SK-N-SH (cell line): Measurements from ENCODE around the gene HP1BP3. TPM values are rescaled to one million over a fixed set of nuclear protein-coding genes. Genes with fewer than 3 reads are reported as not detected.

Experiments
- CTCF ChIA-PET: fragments of 300-600, 350-600 bp; formaldehyde crosslinking; extraction: SDS; loops from one replicate; lab custom pipeline; 2021; lab: Yijun Ruan, JAX
- POLR2A ChIA-PET: fragments of 350-600 bp; sonication (Branson Sonifier 250); formaldehyde crosslinking; extraction: SDS; loops from one replicate; lab custom pipeline; 2020; ENCODE audit warnings: antibody characterized with exemption, inconsistent platforms; lab: Yijun Ruan, JAX
- DNase-seq: peaks from one replicate; pipeline ENCODE4 v3.0.0; 2012
- H2AFZ ChIP-seq: fragments of 200-600 bp; sonication (generic); 2 replicates; pipeline ENCODE4 v1.8.1; 2016; ENCODE audit warnings: antibody characterized with exemption, mild to moderate bottlenecking, low read depth
- H3F3A ChIP-seq: fragments of 200-600 bp; sonication (generic); replicated peaks from 2 replicates; pipeline ENCODE3; 2016; ENCODE audit warnings: antibody characterized with exemption, mild to moderate bottlenecking; ENCODE audit not compliant: insufficient read depth
- H3K27ac ChIP-seq, 2 experiments: fragments of 200-500 bp in 1 of 2; fragments of 200-600 bp in 1 of 2; sonication (Bioruptor generic) in 1 of 2; sonication (generic), shearing (Covaris generic) in 1 of 2; 2 replicates each; pipeline versions ENCODE4 v1.5.1 to v1.6.1; 2014 to 2016; ENCODE audit warnings: low read depth in 2 of 2, inconsistent platforms in 1 of 2, low read length in 1 of 2, mild to moderate bottlenecking in 1 of 2, mixed read lengths in 1 of 2
- H3K27me3 ChIP-seq: fragments of 200-600 bp; sonication (generic), shearing (Covaris generic); 2 replicates; pipeline ENCODE4 v1.6.1; 2016; ENCODE audit warnings: mixed run types; ENCODE audit not compliant: insufficient read depth
- H3K36me3 ChIP-seq, 2 experiments: fragments of 200-500 bp in 1 of 2; fragments of 200-600 bp in 1 of 2; sonication (Bioruptor generic) in 1 of 2; sonication (generic) in 1 of 2; replicated peaks in 1 of 2; 2 replicates each; pipeline versions ENCODE3 to v1.5.1; 2014 to 2016; ENCODE audit warnings: low read length in 1 of 2, mild to moderate bottlenecking in 1 of 2; ENCODE audit not compliant: insufficient read depth in 2 of 2, control insufficient read depth in 1 of 2
- H3K4me1 ChIP-seq, 2 experiments: fragments of 200-500 bp in 1 of 2; fragments of 200-600 bp in 1 of 2; sonication (Bioruptor generic) in 1 of 2; sonication (generic), shearing (Covaris generic) in 1 of 2; 2 replicates each; pipeline versions ENCODE4 v1.5.1 to v1.6.1; 2014 to 2016; ENCODE audit warnings: low read depth in 1 of 2, low read length in 1 of 2, mixed run types in 1 of 2; ENCODE audit not compliant: insufficient read depth in 2 of 2, control insufficient read depth in 1 of 2
- H3K4me2 ChIP-seq: fragments of 200-600 bp; sonication (generic), shearing (Covaris generic); 2 replicates; pipeline ENCODE4 v1.6.1; 2017; ENCODE audit warnings: mixed run types
- H3K4me3 ChIP-seq, 2 experiments: fragments of 200-500 bp in 1 of 2; fragments of 200-600 bp in 1 of 2; sonication (Bioruptor generic) in 1 of 2; sonication (generic), shearing (Covaris generic) in 1 of 2; 2 replicates each; pipeline versions ENCODE4 v1.5.1 to v1.8.1; 2014 to 2016; ENCODE audit warnings: low read depth in 2 of 2, inconsistent platforms in 1 of 2, low read length in 1 of 2, mild to moderate bottlenecking in 1 of 2, mixed read lengths in 1 of 2, moderate library complexity in 1 of 2
- H3K79me2 ChIP-seq: fragments of 200-600 bp; sonication (generic); 2 replicates; pipeline ENCODE4 v1.8.1; 2017; ENCODE audit warnings: mild to moderate bottlenecking; ENCODE audit not compliant: insufficient read depth
- H3K9ac ChIP-seq: fragments of 200-600 bp; sonication (generic); 2 replicates; pipeline ENCODE4 v1.6.1; 2017; ENCODE audit warnings: mixed run types
- H3K9me2 ChIP-seq: fragments of 200-600 bp; sonication (generic); 2 replicates; pipeline ENCODE4 v1.6.1; 2017; ENCODE audit warnings: mixed run types
- H3K9me3 ChIP-seq: fragments of 200-600 bp; sonication (generic); 2 replicates; pipeline ENCODE4 v1.6.1; 2017; ENCODE audit warnings: mixed run types, mild to moderate bottlenecking, moderate library complexity
- H4K20me1 ChIP-seq: fragments of 200-600 bp; sonication (generic); 2 replicates; pipeline ENCODE4 v1.6.1; 2017; ENCODE audit warnings: mild to moderate bottlenecking, mixed run types; ENCODE audit not compliant: insufficient read depth
- CHD2 ChIP-seq: fragments of 150-350 bp; IDR thresholded peaks from 2 replicates; pipeline ENCODE4 v1.6.1; 2018; ENCODE audit warnings: low read length; ENCODE audit not compliant: partially characterized antibody
- EP300 ChIP-seq, 2 experiments: IDR thresholded peaks; 2 replicates each; pipeline versions ENCODE4 v1.4.0 to v1.6.1; 2012; ENCODE audit warnings: borderline replicate concordance in 1 of 2, low read depth in 1 of 2, low read length in 1 of 2
- FOXJ3 ChIP-seq: sonication (generic); formaldehyde crosslinking; IDR thresholded peaks from 2 replicates; pipeline ENCODE4 v1.5.1; 2020; ENCODE audit warnings: mild to moderate bottlenecking, missing genetic modification reagents
- GABPA ChIP-seq: IDR thresholded peaks from 2 replicates; pipeline ENCODE4 v1.4.0; 2012; ENCODE audit warnings: low read depth, mild to moderate bottlenecking
- GATA2 ChIP-seq: sonication (generic); formaldehyde crosslinking; IDR thresholded peaks from 2 replicates; pipeline ENCODE4 v1.5.0; 2020; ENCODE audit warnings: mild to moderate bottlenecking, missing genetic modification reagents
- JUND ChIP-seq: IDR thresholded peaks from 2 replicates; pipeline ENCODE4 v1.4.0; 2012
- NFIC ChIP-seq: IDR thresholded peaks from 2 replicates; pipeline ENCODE4 v1.4.0; 2012; ENCODE audit warnings: borderline replicate concordance
- NRF1 ChIP-seq: IDR thresholded peaks from 2 replicates; pipeline ENCODE4 v1.6.1; 2012; ENCODE audit warnings: low read depth, mild to moderate bottlenecking, low read length
- PBX3 ChIP-seq: IDR thresholded peaks from 2 replicates; pipeline ENCODE4; 2012
- POLR2AphosphoS5 ChIP-seq: IDR thresholded peaks from 2 replicates; pipeline ENCODE4 v1.6.1; 2012; ENCODE audit warnings: low read depth, low read length
- RAD21 ChIP-seq: IDR thresholded peaks from 2 replicates; pipeline ENCODE4 v1.6.1; 2012; ENCODE audit warnings: mild to moderate bottlenecking, low read length
- REST ChIP-seq: IDR thresholded peaks from 2 replicates; pipeline ENCODE4 v1.6.1; 2012; ENCODE audit warnings: mild to moderate bottlenecking, low read depth, low read length, moderate library complexity
- RXRA ChIP-seq: IDR thresholded peaks from 2 replicates; pipeline ENCODE4 v1.4.0; 2012; ENCODE audit warnings: low read depth, mild to moderate bottlenecking, borderline replicate concordance
- SMC3 ChIP-seq: IDR thresholded peaks from 2 replicates; pipeline ENCODE4 v1.6.1; 2012; ENCODE audit warnings: low read depth, low read length, improper control_type of control experiment
- TAF1 ChIP-seq: IDR thresholded peaks from 2 replicates; pipeline ENCODE4 v1.6.1; 2012; ENCODE audit warnings: low read depth, mild to moderate bottlenecking, low read length, moderate library complexity, borderline replicate concordance
- TCF12 ChIP-seq: IDR thresholded peaks from 2 replicates; pipeline ENCODE4 v1.4.0; 2012
- TEAD4 ChIP-seq: IDR thresholded peaks from 2 replicates; pipeline ENCODE4 v1.4.0; 2012; ENCODE audit warnings: mild to moderate bottlenecking, borderline replicate concordance; ENCODE audit not compliant: insufficient read depth
- ZBTB33 ChIP-seq: IDR thresholded peaks from 2 replicates; pipeline ENCODE4 v1.4.0; 2012; ENCODE audit warnings: low read depth, borderline replicate concordance
- WGBS: methylation state at CpG from one replicate; pipeline ENCODE4 v1.1.6; 2017; ENCODE audit warnings: low lambda C conversion rate; 5-methylcytosine and 5-hydroxymethylcytosine counted together
- polyA plus RNA-seq, 3 experiments: library from polyadenylated mRNA; depleted of rRNA; stranded (reverse); fragments of >200 nt; gene quantifications; 2 replicates each; pipeline ENCODE4 v1.2.3, GENCODE V29; 2012
- TF ChIP-seq, protein P1 (sequence below): fragments of 200-600 bp; sonication (generic); IDR thresholded peaks from 2 replicates; pipeline ENCODE4 v1.6.1; 2017; ENCODE audit warnings: antibody characterized with exemption, mild to moderate bottlenecking, moderate library complexity
- TF ChIP-seq, protein P2 (sequence below): fragments of 150-350 bp; IDR thresholded peaks from 2 replicates; pipeline ENCODE4 v1.6.1; 2017; ENCODE audit warnings: antibody characterized with exemption, low read length, low read depth, borderline replicate concordance

HP1BP3 gene
- polyA plus RNA-seq, 1 of the 3 experiments (the other 2 are of a cell fraction): 236 TPM

DNA sequence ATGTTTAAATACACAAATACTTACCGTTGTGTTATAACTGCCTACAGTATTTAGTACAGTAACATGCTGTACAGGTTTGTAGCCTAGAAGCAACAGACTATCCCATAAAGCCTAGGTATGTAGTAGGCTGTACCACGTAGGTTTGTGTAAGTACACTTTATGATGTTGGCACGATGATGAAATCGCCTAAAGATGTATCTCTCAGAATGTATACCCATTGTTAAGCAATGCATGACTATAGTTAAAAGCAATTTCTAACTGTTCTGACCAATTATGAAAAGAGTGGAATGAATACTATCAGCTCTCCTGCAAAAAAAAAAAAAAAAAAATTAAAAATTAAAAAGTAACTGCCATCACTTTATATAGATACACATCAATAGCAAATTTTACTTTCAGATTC is 11.4 kb downstream of the HP1BP3 start:
- H3K4me2 ChIP-seq: no peak overlapping the region
- 89% methylated on average over 4 of the region's 4 CpGs for WGBS
- H3K4me1 ChIP-seq: peaks cover 0 to 2% of the 10 kb centered on the region in 2 experiments; a peak in 2 of 4 replicates
- H3K36me3 ChIP-seq: peaks cover 80 to 94% of the 10 kb centered on the region in 2 experiments
- H4K20me1 ChIP-seq: peaks cover 60% of the 10 kb centered on the region
- ChIA-PET POLR2A (interaction anchor here (0.6 kb wide), 1 partner anchor 11 kb away, joined by 3 read pairs; no protein-coding TSS in a partner anchor), CTCF (interaction anchor here (1.4 kb wide), 1 partner anchor 419 kb away, joined by 3 read pairs; no protein-coding TSS in a partner anchor)
- no peak overlapping the region for H3K9ac ChIP-seq
- no peak overlapping the region for H3K4me3 ChIP-seq
- H2AFZ ChIP-seq: no peak overlapping the region
- TF ChIP-seq EP300 (IDR thresholded peaks at IDR 0.05; ENCODE audit: borderline replicate concordance in 1 of 2, low read depth in 1 of 2, low read length in 1 of 2) (no peak), GABPA (no peak), FOXJ3 (CRISPR knock-in tag) (no peak), POLR2AphosphoS5 (no peak), NRF1 (no peak), RXRA (no peak), RAD21 (no peak), JUND (no peak), PBX3 (no peak), CHD2 (no peak), SMC3 (no peak), REST (no peak), TEAD4 (no peak), TAF1 (no peak), GATA2 (CRISPR knock-in tag) (no peak), TCF12 (no peak), NFIC (no peak), ZBTB33 (no peak)
- TF ChIP-seq, protein P1, sequence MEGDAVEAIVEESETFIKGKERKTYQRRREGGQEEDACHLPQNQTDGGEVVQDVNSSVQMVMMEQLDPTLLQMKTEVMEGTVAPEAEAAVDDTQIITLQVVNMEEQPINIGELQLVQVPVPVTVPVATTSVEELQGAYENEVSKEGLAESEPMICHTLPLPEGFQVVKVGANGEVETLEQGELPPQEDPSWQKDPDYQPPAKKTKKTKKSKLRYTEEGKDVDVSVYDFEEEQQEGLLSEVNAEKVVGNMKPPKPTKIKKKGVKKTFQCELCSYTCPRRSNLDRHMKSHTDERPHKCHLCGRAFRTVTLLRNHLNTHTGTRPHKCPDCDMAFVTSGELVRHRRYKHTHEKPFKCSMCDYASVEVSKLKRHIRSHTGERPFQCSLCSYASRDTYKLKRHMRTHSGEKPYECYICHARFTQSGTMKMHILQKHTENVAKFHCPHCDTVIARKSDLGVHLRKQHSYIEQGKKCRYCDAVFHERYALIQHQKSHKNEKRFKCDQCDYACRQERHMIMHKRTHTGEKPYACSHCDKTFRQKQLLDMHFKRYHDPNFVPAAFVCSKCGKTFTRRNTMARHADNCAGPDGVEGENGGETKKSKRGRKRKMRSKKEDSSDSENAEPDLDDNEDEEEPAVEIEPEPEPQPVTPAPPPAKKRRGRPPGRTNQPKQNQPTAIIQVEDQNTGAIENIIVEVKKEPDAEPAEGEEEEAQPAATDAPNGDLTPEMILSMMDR: no peak
- TF ChIP-seq, protein P2, sequence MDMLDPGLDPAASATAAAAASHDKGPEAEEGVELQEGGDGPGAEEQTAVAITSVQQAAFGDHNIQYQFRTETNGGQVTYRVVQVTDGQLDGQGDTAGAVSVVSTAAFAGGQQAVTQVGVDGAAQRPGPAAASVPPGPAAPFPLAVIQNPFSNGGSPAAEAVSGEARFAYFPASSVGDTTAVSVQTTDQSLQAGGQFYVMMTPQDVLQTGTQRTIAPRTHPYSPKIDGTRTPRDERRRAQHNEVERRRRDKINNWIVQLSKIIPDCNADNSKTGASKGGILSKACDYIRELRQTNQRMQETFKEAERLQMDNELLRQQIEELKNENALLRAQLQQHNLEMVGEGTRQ: no peak
- peaks cover 38% of the 10 kb centered on the region for H3F3A ChIP-seq
- no peak overlapping the region for H3K27ac ChIP-seq
- no peaks in the 10 kb centered on the region for H3K9me2 ChIP-seq
- DNase-seq: no peak
- H3K27me3 ChIP-seq: no peaks in the 10 kb centered on the region
- no peaks in the 10 kb centered on the region for H3K9me3 ChIP-seq
- H3K79me2 ChIP-seq: peaks cover 97% of the 10 kb centered on the region
